GM18520 (cell line): Measurements from ENCODE around the gene AXDND1.
A peak's percentile ranks its signal among the peaks of the same experiment; 100 is the strongest.
"Not testable (repeated sequence)": the region's sequence is repeated elsewhere in the genome, so short reads cannot be mapped to it uniquely, and the experiment has no call there.

Experiments used
- ATAC-seq: cut with Tn5 transposase; IDR thresholded peaks from one replicate; pipeline ENCODE4 v1.9.1; 2021; ENCODE audit not compliant: unreplicated experiment

Gene AXDND1

GRCh38 chr1:179459606-179460206 is 93.9 kb downstream of the AXDND1 start:
- ATAC-seq: not testable (repeated sequence)

GRCh38 chr1:179465661-179466060 is 99.9 kb downstream of the AXDND1 start:
- not testable (repeated sequence) for ATAC-seq

- no peak for ATAC-seq
Observed at GRCh38 chr1:179474713-179475112, 108.9 kb downstream of the AXDND1 start.

GRCh38 chr1:179476484-179476883 is 110.7 kb downstream of the AXDND1 start:
- ATAC-seq: no peak

- no peak for ATAC-seq
Observed at GRCh38 chr1:179478370-179478769, 112.6 kb downstream of the AXDND1 start.

GRCh38 chr1:179490611-179491010 is 124.8 kb downstream of the AXDND1 start:
- ATAC-seq: no peak

GRCh38 chr1:179493323-179493722 is 127.6 kb downstream of the AXDND1 start:
- no peak for ATAC-seq

GRCh38 chr1:179506199-179506598 is 140.4 kb downstream of the AXDND1 start:
- ATAC-seq: no peak

GRCh38 chr1:179509384-179509783 is 143.6 kb downstream of the AXDND1 start:
- ATAC-seq: no peak

- ATAC-seq: peak; percentile 56
Observed at GRCh38 chr1:179510038-179510437, 144.3 kb downstream of the AXDND1 start.

- no peak for ATAC-seq
Observed at GRCh38 chr1:179516976-179517705, 151.4 kb downstream of the AXDND1 start.

- not testable (repeated sequence) for ATAC-seq
Observed at GRCh38 chr1:179518544-179518943, 152.8 kb downstream of the AXDND1 start.

- ATAC-seq: no peak
Observed at GRCh38 chr1:179529482-179530195, 163.9 kb downstream of the AXDND1 start.

GRCh38 chr1:179530352-179530751 is 164.6 kb downstream of the AXDND1 start:
- no peak for ATAC-seq

- no peak for ATAC-seq
Observed at GRCh38 chr1:179541774-179542173, 176.0 kb downstream of the AXDND1 start.

- ATAC-seq: no peak
Observed at GRCh38 chr1:179545321-179545720, 179.6 kb downstream of the AXDND1 start.

GRCh38 chr1:179547021-179547535 is 181.3 kb downstream of the AXDND1 start:
- no peak for ATAC-seq

- no peak for ATAC-seq
Observed at GRCh38 chr1:179548666-179549367, 183.0 kb downstream of the AXDND1 start.

- no peak for ATAC-seq
Observed at GRCh38 chr1:179549368-179549700, 183.6 kb downstream of the AXDND1 start.

- peak; percentile 63 for ATAC-seq
Observed at GRCh38 chr1:179550746-179551682, 185.2 kb downstream of the AXDND1 start.
